NCI-H1105 treated with DMSO at 0.1 percent for 48 hours (cell line): ENCODE measurements around the gene GCSAM.

Source experiments
- DNase-seq: peaks from one replicate; lab custom pipeline; 2025; lab: John Stamatoyannopoulos, UW

GCSAM gene

GRCh38 chr3:112132975-112133448 is at the start of gene GCSAM:
Gene GCSAM (minus strand): TSS chr3:112133248. CDS start chr3:112133120, 128 bp downstream.
- peak; percentile 14 for DNase-seq

GRCh38 chr3:112175646-112176045 is 42.6 kb upstream of the GCSAM start:
- DNase-seq: no peak

GRCh38 chr3:112175037-112175436 is 42.0 kb upstream of the GCSAM start:
- no peak for DNase-seq

GRCh38 chr3:112171144-112171543 is 38.1 kb upstream of the GCSAM start:
- no peak for DNase-seq

GRCh38 chr3:112170046-112170445 is 37.0 kb upstream of the GCSAM start:
- DNase-seq: no peak

GRCh38 chr3:112167758-112168157 is 34.7 kb upstream of the GCSAM start:
- no peak for DNase-seq

GRCh38 chr3:112149136-112149535 is 16.1 kb upstream of the GCSAM start:
- DNase-seq: no peak

- no peak for DNase-seq
Observed at GRCh38 chr3:112143689-112144088, 10.6 kb upstream of the GCSAM start.

- DNase-seq: no peak
Observed at GRCh38 chr3:112143251-112143650, 10.2 kb upstream of the GCSAM start.

GRCh38 chr3:112141293-112141692 is 8.2 kb upstream of the GCSAM start:
- DNase-seq: no peak

- DNase-seq: no peak
Observed at GRCh38 chr3:112140584-112140983, 7.5 kb upstream of the GCSAM start.

- no peak for DNase-seq
Observed at GRCh38 chr3:112138219-112138969, 5.3 kb upstream of the GCSAM start.

GRCh38 chr3:112137781-112138180 is 4.7 kb upstream of the GCSAM start:
- DNase-seq: no peak

GRCh38 chr3:112136959-112137693 is 4.1 kb upstream of the GCSAM start:
- DNase-seq: no peak

GRCh38 chr3:112136046-112136445 is 3.0 kb upstream of the GCSAM start:
- DNase-seq: no peak

- DNase-seq: no peak
Observed at GRCh38 chr3:112134335-112135124, 1.5 kb upstream of the GCSAM start.

GRCh38 chr3:112133626-112134334 is 732 bp upstream of the GCSAM start:
- no peak for DNase-seq

GRCh38 chr3:112132554-112132953 is 494 bp downstream of the GCSAM start:
- no peak for DNase-seq

- no peak for DNase-seq
Observed at GRCh38 chr3:112132088-112132487, 960 bp downstream of the GCSAM start.

GRCh38 chr3:112131111-112131510 is 1.9 kb downstream of the GCSAM start:
- no peak for DNase-seq

- no peak for DNase-seq
Observed at GRCh38 chr3:112130638-112130993, 2.4 kb downstream of the GCSAM start.
